T47D (cell line): Measurements from ENCODE around the gene P3H3.

Experiments
- DNase-seq, 2 experiments: peaks; one replicate each; pipeline versions ENCODE4 v3.0.0 to v3.0.0-alpha.2; 2011 to 2012; ENCODE audit warnings: low read depth in 1 of 2, low spot score in 1 of 2
- JUND ChIP-seq: IDR thresholded peaks from 2 replicates; pipeline ENCODE4 v1.6.1; 2012; ENCODE audit warnings: low read depth
- in situ Hi-C: cut with HindIII; loops from 2 replicates; pipeline ENCODE4 v1.10.0; 2016; ENCODE audit warnings: low sequenced_read_pairs, low pct_unique_long_range_greater_than_20kb

The P3H3 gene

GRCh38 chr12:6827982-6828780 lies at the start of gene P3H3:
P3H3 (plus strand) TSS chr12:6828407; CDS start chr12:6828441, 34 bp downstream.
- no peak for TF ChIP-seq JUND
- in situ Hi-C loops, result no loop called here

DNA sequence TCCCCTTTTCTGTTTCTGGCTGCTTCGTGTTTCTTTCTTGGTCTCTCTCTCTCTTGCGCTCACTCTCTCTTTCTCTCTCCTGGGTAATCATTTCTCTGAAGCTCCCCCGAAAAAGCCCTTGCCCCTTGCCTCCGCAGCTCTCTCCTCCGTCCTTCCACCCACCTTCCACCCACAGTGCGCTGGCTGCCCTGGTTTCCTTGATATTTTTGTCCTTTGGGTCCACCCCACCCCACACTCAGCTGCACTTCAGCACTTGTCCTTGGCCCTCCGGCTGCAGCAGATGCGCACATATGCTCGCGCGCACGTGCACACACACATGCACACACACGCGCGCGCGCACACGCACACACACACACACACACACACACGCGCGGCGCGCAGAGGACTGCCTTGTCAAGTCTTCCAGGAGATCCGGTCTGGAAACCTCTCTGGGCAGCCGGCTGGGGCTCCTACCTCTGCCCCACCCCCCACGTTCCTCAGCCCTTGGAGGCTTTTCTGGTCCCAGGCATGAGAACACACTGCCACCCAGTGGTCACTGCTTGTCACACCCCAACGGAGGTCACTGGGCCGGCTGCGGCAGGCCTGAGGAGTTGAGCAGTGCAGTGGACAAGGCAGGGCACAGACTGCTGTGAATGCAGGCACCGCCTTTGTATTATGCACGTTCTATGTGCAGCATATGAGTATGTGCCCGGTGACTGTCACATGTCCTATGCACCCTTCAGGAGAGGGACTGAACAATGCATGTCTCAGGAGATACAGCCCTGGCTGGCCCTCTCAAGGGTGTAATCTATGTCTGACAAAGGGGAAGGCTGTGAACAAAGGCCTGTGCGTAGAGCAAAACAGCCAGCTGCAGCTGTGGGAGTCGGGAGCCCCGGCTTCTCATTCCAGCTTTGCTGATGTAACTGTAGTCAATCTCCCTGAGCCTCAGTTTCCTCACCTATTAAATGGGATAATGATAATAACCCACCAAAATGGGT lies 49.3 kb upstream of the P3H3 start:
- DNase-seq, result peak; percentile 35 to 89
- no peak for TF ChIP-seq JUND

More at GRCh38 chr12:6827982-6828780, at the start of gene P3H3:
- no peak for DNase-seq

GRCh38 chr12:6779708-6780432 lies 48.3 kb upstream of the P3H3 start:
- no peak for TF ChIP-seq JUND
- in situ Hi-C loops, result no loop called here
- no peak for DNase-seq

More for the DNA sequence above, 49.3 kb upstream of the P3H3 start:
- in situ Hi-C loops, result no loop called here

- in situ Hi-C loops, result no loop called here
- no peak for DNase-seq
- no peak for TF ChIP-seq JUND
Observed at GRCh38 chr12:6780573-6780972, 47.6 kb upstream of the P3H3 start.

DNA sequence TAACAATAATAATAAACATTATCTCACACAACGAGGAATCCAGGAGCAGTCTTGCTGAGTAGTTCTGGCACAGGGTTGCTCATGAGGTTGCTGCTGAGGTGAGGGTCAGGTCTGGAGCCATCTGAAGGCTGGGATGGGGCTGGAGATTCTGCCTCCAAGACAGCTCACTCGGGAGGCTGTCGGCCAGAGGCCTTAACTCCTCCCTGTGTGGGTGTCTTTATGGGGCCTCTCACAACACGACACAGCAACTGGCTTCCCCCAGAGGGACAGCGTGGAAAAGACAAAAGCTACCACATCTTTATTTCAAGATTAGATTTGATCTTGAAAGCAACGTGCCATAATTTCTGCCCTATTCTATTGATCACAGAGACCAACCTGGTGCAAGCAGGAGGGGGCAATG lies 46.1 kb upstream of the P3H3 start:
- no peak for DNase-seq
- in situ Hi-C loops, result no loop called here
- TF ChIP-seq JUND, result no peak

- DNase-seq, result no peak
- in situ Hi-C loops, result no loop called here
- TF ChIP-seq JUND, result no peak
Observed at GRCh38 chr12:6782850-6783566, 45.2 kb upstream of the P3H3 start.

- no peak for TF ChIP-seq JUND
- no peak for DNase-seq
- in situ Hi-C loops, result no loop called here
Observed at GRCh38 chr12:6783828-6784227, 44.4 kb upstream of the P3H3 start.

- in situ Hi-C loops, result no loop called here
- no peak for DNase-seq
- TF ChIP-seq JUND, result no peak
Observed at GRCh38 chr12:6784296-6784695, 43.9 kb upstream of the P3H3 start.

DNA sequence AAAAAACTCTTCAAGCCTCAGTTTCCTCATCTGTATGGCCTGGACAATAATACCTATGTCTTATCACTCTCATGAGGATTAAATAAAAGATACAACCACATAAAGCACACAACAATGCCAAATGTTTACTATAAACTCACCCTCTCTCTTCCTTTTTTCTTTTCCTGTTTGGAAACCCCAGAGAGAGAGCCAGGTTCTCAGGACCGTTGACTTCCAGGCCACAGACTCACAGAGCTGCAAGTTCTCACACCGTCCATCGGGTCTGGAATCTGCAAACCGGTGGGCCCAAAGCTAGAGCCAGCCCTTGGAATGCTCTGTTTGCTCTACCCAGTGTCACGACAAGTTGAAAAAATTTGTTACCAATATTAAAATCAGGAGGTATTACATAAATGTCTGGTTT lies 43.4 kb upstream of the P3H3 start:
- no peak for TF ChIP-seq JUND
- DNase-seq, result no peak
- in situ Hi-C loops, result no loop called here

DNA sequence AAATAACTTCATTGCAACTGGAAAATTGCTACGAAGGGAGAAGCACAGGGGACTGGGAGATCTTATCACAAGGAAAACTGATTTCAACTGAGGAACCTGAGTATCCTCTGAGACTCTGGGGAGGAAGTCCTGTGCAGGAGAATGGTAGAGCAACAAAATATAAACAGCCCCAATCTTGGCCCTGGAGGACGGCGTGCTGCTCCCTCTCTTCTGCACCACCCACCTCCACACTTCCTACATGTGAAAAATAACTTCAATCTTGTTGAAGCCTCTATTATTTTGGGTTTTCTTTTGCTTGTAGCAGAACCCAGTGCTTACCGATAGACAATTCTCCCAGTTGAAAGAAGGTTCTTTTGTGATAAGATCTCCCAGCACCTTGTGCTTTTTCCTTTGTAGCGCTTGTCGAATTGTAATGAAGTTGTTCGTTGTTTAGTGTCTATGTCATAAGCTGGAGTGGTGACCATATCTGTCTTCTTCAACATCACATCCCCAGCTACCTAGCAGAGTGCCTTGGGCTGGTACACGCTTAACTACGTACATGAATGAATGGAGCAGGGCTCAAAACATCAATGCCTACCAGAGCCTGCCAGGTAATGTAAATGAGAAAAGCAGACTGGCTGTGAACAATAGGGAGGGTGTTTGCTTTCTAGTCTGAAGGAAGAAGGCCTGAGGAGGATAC lies 41.7 kb upstream of the P3H3 start:
- no peak for DNase-seq
- in situ Hi-C loops, result no loop called here
- TF ChIP-seq JUND, result no peak

DNA sequence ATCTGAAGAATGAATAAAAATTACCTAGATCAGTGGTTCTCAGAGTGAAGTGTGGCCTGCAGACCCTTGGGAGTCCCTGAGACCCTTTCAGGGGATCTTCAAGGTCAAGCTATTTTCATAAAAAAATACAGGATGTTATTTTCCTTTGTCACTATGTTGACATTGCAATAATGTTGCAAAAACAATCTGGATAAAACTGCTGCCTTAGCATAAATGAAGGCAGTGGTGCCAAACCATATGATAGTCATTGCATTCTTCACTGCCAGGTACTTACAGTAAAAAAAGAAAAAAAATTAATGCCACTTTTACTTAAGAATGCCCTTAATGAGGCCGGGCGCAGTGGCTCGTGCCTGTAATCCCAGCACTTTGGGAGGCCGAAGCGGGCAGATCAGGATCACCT lies 40.9 kb upstream of the P3H3 start:
- in situ Hi-C loops, result no loop called here

More for the DNA sequence above, 40.9 kb upstream of the P3H3 start:
- no peak for TF ChIP-seq JUND
- DNase-seq, result no peak
